HT-29 (cell line): ENCODE data around the gene HOXD10. TPM values are rescaled to one million over a fixed set of nuclear protein-coding genes. Genes with fewer than 3 reads are reported as not detected.

Experiments
- DNase-seq: peaks from one replicate; pipeline ENCODE4 v3.0.0-alpha.2; 2015; ENCODE audit warnings: low spot score
- total RNA-seq: library from RNA; depleted of rRNA; stranded (reverse); fragments of >200 nt; shearing (Covaris generic); gene quantifications from 2 replicates; pipeline ENCODE4 v1.2.3, GENCODE V29; 2014

HOXD10 gene
- total RNA-seq, 1 experiment from 2014 or later: not detected

DNA sequence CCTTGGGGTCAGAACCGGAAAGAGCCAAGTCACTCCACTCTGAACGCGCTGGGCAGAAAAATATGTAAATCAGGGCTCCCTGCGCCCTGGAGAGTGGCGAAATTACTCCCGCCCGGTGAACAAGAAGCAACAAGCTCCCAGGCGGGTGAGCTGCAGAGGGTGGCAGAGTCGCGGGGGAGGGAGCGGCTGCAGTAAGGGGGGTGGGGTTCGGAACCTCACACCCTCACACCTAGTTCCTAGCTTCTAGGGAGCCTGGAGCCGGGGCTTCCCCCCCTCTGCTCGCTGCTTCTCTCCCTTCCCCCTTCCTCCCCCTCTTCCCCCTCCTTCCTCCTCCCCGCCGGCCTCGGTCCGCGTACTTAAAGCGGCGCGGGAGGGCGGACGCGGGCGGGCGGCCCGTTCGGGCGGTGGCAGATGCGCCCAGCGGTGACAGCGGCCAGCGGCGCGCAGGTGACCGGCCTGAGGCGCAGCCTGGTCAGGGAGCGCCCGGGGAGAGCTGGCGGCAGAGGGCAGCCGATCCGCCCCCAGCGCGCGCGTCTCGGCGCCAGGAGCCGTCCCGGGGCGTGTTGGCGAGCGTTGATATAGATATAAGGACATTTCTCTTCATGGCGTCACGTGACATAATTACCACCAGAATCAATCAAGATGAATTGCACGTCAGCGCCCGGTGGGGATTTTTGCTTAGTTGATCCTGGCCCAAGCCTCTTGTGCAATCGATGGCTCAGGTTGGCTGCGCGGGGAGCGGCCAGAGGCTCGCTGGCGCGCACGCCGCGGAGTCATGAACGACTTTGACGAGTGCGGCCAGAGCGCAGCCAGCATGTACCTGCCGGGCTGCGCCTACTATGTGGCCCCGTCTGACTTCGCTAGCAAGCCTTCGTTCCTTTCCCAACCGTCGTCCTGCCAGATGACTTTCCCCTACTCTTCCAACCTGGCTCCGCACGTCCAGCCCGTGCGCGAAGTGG is 9.7 kb upstream of the HOXD10 start, which contains the start of gene HOXD11:
Gene HOXD11 (plus strand): TSS at position 700 of the 959 bp plus-strand sequence. CDS start 76 bp downstream, at position 776.
- DNase-seq: no peak

DNA sequence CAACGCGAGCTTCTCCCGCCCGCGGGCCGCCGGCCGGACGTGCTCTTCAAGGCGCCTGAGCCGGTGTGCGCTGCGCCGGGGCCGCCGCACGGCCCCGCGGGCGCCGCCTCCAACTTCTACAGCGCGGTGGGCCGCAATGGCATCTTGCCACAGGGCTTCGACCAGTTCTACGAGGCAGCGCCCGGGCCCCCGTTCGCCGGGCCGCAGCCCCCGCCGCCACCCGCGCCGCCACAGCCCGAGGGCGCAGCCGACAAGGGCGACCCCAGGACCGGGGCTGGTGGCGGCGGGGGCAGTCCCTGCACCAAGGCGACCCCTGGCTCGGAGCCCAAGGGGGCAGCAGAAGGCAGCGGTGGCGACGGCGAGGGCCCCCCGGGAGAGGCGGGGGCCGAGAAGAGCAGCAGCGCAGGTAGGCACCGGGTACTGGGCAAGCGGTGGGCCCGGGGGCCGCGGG is 8.8 kb upstream of the HOXD10 start:
- no peak for DNase-seq

DNA sequence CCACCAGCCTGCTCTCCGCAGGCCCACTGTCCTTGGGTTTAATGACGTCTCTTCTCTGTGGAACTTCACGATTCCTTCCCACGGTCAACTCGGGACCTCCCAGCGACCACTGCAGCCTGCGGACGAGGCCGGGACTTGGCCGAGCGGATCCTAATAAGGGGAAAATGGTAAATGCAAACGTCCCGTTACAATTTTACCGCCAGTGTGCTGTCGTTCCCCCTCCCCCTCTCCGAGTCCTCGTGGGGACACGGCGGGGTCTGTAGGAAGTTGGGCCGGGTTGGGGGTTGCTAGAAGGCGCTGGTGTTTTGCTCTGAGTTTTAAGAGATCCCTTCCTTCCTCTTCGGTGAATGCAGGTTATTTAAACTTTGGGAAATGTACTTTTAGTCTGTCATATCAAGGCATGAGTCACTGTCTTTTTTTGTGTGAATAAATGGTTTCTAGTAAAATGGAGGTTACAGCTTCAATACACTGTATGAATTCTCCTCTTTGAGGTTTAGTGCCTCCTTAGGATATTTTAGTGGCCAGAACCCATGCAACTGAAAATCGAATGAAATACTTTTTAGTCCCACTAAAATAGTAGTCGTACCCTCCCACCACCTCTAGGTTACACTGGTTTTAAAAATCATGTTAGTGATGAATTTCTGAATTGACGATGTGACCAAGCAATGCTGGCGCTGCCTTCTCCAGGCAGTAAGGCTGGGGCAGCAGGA is 7.2 kb upstream of the HOXD10 start:
- no peak for DNase-seq

DNA sequence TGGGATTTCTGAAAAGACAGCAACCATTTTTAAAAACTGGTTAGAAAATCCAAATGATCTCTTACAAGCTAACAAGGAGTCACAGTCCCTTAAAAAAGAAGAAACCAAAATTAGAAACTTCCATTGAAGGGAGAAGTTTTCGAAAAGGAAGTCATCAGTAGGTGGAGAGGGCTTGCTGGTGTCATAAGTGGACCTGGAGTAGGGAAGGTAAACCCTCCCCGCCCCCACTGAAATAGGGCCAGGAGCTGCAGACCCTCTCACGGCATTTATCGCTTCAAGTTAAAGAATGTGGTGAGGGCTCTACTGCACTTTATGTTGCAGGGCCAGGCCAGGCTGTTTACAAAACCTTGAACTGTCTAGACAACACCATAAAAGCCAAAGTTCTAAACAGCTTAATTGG is 6.6 kb upstream of the HOXD10 start:
- DNase-seq: no peak

GRCh38 chr2:176110415-176111308 is 5.9 kb upstream of the HOXD10 start:
- no peak for DNase-seq

- peak; percentile 30 for DNase-seq
Observed at GRCh38 chr2:176111309-176111663, 5.3 kb upstream of the HOXD10 start.

DNA sequence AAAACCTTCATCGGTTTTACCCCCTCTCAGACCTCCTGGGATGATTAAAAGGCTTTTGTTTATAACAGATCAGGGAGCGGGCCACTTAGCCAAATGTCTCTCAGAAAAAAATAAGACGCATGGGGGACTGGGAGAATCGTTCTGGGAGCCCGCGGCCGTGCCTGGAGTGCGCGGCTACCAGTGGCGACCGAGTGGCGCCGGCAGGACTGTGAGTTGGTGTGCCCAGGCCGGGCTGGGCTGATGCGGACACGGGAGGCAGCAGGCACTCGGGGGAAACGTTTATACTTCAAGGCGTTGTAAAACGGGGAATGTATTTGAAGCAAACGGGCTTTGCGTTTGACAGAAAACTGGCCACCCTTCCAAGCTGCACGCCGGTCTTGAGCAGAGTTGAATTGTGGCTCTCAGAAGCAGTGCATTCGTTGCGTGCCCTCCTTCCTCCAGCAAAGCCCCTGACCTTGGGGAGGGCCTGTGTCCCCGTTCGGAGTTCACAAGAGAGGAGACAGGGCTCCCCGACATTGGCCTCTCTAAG is 4.7 kb upstream of the HOXD10 start:
- DNase-seq: no peak

DNA sequence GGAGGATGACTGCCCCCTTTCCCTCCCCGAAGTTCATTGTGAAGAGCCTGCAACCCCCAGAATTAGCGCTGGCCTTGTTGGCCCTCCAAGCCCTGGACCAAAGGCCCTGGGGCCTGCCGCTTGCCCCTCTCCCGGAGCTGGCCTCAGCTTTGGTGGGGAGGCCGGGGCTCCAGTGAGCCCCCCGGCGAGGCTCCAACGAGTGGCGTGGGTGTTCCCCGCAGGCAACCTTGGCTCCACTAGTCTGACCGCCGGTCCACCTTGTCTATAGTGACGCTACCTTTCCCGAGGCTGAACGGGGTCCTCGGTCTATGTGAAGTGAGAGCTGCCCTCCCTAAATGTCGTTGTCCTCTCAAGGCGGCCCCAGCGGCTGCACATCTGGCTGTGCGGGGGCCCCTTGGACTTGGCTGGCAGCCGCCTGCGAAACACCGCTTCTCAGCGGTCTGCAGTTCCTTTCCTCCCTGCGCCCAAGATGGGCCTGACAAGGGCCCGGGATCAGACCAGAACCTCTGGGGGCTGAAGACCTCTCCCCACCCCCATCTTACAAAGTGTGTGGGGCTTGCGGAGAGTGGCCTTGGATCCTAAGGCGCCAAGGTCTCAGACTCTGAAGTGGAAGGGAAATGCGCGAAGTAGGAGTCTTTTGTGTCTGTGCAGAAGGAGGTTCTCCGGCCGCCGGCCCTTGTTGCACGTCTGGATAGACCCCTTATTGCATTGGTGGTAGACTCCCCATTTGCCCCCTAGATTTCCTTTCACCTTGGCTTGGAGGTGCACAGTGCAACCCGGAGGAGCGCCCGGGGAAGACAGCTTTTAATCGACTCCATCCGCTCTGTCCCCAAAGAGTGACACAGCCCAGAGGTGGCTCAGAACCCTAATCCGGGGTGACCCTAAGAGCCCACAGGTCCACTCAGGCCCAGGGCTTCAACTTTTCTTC is 3.9 kb upstream of the HOXD10 start:
- DNase-seq: no peak

GRCh38 chr2:176114120-176114929 is 2.3 kb upstream of the HOXD10 start:
- no peak for DNase-seq

GRCh38 chr2:176114930-176115625 is 1.5 kb upstream of the HOXD10 start:
- DNase-seq: no peak

GRCh38 chr2:176117162-176117822 is 714 bp downstream of the HOXD10 start:
- no peak for DNase-seq

GRCh38 chr2:176117823-176118371 is 1.3 kb downstream of the HOXD10 start:
- no peak for DNase-seq

DNA sequence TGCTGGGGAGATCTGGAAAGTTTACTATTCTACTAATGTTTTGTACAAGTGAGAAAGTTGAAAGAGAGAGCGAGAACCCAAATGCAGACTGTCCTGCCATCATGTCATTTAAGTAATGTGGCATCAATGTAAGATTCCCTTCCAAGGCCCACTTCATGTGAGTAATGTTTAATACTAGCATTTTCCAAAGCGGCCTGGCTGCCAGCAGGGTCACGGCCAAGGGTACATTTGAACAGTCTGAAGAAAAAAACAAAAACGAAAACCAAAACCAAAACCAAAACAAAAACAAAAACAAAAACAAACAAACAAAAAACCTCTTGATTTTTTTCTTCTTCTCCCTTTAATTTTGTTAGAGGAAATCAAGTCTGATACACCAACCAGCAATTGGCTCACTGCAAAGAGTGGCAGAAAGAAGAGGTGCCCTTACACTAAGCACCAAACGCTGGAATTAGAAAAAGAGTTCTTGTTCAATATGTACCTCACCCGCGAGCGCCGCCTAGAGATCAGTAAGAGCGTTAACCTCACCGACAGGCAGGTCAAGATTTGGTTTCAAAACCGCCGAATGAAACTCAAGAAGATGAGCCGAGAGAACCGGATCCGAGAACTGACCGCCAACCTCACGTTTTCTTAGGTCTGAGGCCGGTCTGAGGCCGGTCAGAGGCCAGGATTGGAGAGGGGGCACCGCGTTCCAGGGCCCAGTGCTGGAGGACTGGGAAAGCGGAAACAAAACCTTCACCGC is 2.2 kb downstream of the HOXD10 start:
- no peak for DNase-seq

GRCh38 chr2:176120364-176121189 is 4.0 kb downstream of the HOXD10 start:
- no peak for DNase-seq

GRCh38 chr2:176121190-176122051 is 4.8 kb downstream of the HOXD10 start:
- DNase-seq: no peak
